GM21390 (cell line): ENCODE data around the gene ROPN1L.

ENCODE experiments used
- ATAC-seq: cut with Tn5 transposase; IDR thresholded peaks from one replicate; pipeline ENCODE4 v1.9.1; 2021; ENCODE audit not compliant: unreplicated experiment

The ROPN1L gene

GRCh38 chr5:10456583-10457420 is 15.1 kb downstream of the ROPN1L start:
- ATAC-seq, result no peak

- no peak for ATAC-seq
Observed at GRCh38 chr5:10457682-10458574, 16.2 kb downstream of the ROPN1L start.

- ATAC-seq, result no peak
Observed at GRCh38 chr5:10459080-10460055, 17.7 kb downstream of the ROPN1L start.

GRCh38 chr5:10460252-10460906 is 18.7 kb downstream of the ROPN1L start:
- ATAC-seq, result no peak

GRCh38 chr5:10461041-10461440 is 19.4 kb downstream of the ROPN1L start:
- no peak for ATAC-seq

GRCh38 chr5:10461904-10462555 is 20.4 kb downstream of the ROPN1L start:
- no peak for ATAC-seq

- no peak for ATAC-seq
Observed at GRCh38 chr5:10463566-10463965, 21.9 kb downstream of the ROPN1L start.

- ATAC-seq, result no peak
Observed at GRCh38 chr5:10464173-10464572, 22.5 kb downstream of the ROPN1L start.

- no peak for ATAC-seq
Observed at GRCh38 chr5:10465726-10466125, 24.0 kb downstream of the ROPN1L start.

GRCh38 chr5:10466446-10467073 is 24.9 kb downstream of the ROPN1L start:
- ATAC-seq, result no peak

- ATAC-seq, result no peak
Observed at GRCh38 chr5:10467281-10468198, 25.9 kb downstream of the ROPN1L start.

GRCh38 chr5:10468256-10468655 is 26.6 kb downstream of the ROPN1L start:
- no peak for ATAC-seq

- no peak for ATAC-seq
Observed at GRCh38 chr5:10469253-10470050, 27.8 kb downstream of the ROPN1L start.

- ATAC-seq, result no peak
Observed at GRCh38 chr5:10470669-10471068, 29.0 kb downstream of the ROPN1L start.

- no peak for ATAC-seq
Observed at GRCh38 chr5:10471677-10472076, 30.0 kb downstream of the ROPN1L start.

- ATAC-seq, result no peak
Observed at GRCh38 chr5:10474521-10475075, 32.9 kb downstream of the ROPN1L start.
